Cardiac muscle cell (in vitro differentiated cells and primary cell): ENCODE measurements around the gene CBLC. TPM values are rescaled to one million over a fixed set of nuclear protein-coding genes. Genes with fewer than 3 reads are reported as not detected.
A peak's percentile ranks its signal among the peaks of the same experiment; 100 is the strongest.

Experiments used
- DNase-seq, 2 donors: peaks; one replicate each; pipeline versions ENCODE4 v3.0.0 to v3.0.0-alpha.2; 2010 to 2017; ENCODE audit warnings: low read depth in 1 of 2, low spot score in 1 of 2
- H3K27ac ChIP-seq: fragments of 200-600 bp; sonication (generic); 2 replicates; pipeline ENCODE4 v1.5.1; 2016
- H3K27me3 ChIP-seq: fragments of 200-600 bp; sonication (generic); 2 replicates; pipeline ENCODE4 v1.6.0; 2016; ENCODE audit warnings: control low read depth
- H3K36me3 ChIP-seq: fragments of 200-600 bp; sonication (generic); 2 replicates; pipeline ENCODE4 v1.5.1; 2016; ENCODE audit warnings: control low read depth
- H3K4me1 ChIP-seq: fragments of 200-600 bp; sonication (generic); 2 replicates; pipeline ENCODE4 v1.8.1; 2017; ENCODE audit warnings: low read depth, mild to moderate bottlenecking, mixed run types
- H3K4me3 ChIP-seq: fragments of 200-600 bp; sonication (generic); 2 replicates; pipeline ENCODE4 v1.5.1; 2016; ENCODE audit warnings: mild to moderate bottlenecking
- H3K9me3 ChIP-seq: fragments of 200-600 bp; sonication (generic); 2 replicates; pipeline ENCODE4 v1.5.1; 2017; ENCODE audit warnings: low read depth, mild to moderate bottlenecking, control low read depth
- CTCF ChIP-seq: IDR thresholded peaks from 2 replicates; pipeline ENCODE4 v1.5.1; 2012; ENCODE audit warnings: low read depth, mild to moderate bottlenecking, low read length
- polyA plus RNA-seq: library from polyadenylated mRNA; unstranded; fragments of >200 nt; fragmentation: Nextera tagmentation; extraction: Ambion mirVana; gene quantifications from 2 replicates; pipeline ENCODE4 v1.2.1, GENCODE V29; 2016
- total RNA-seq: library from RNA; depleted of rRNA; stranded (reverse); fragments of >200 nt; gene quantifications from 2 replicates; pipeline ENCODE4 v1.2.3, GENCODE V29; 2016

CBLC gene
- total and polyA plus RNA-seq, 2 experiments from 2014 or later: 0.11 TPM; not detected in 1

- Histone ChIP-seq H3K4me1 (no peaks in the 10 kb centered on the region), H3K36me3 (no peaks in the 10 kb centered on the region), H3K27ac (no peak overlapping the region), H3K4me3 (no peak overlapping the region), H3K27me3 (no peaks in the 10 kb centered on the region), H3K9me3 (no peaks in the 10 kb centered on the region)
- DNase-seq: no peak
- no peak for TF ChIP-seq CTCF
Observed at GRCh38 chr19:44738603-44739558, 38.8 kb upstream of the CBLC start.

- no peaks in the 10 kb centered on the region for H3K27me3 ChIP-seq
- no peaks in the 10 kb centered on the region for H3K9me3 ChIP-seq
- H3K36me3 ChIP-seq: no peaks in the 10 kb centered on the region
- H3K27ac ChIP-seq: no peak overlapping the region
- H3K4me3 ChIP-seq: no peak overlapping the region
- no peak for DNase-seq
- H3K4me1 ChIP-seq: no peaks in the 10 kb centered on the region
- TF ChIP-seq CTCF: no peak
Observed at GRCh38 chr19:44740351-44740824, 37.3 kb upstream of the CBLC start.

- Histone ChIP-seq H3K27ac (no peak overlapping the region), H3K4me3 (no peak overlapping the region), H3K4me1 (no peaks in the 10 kb centered on the region), H3K9me3 (no peaks in the 10 kb centered on the region), H3K27me3 (peaks cover 8% of the 10 kb centered on the region), H3K36me3 (no peaks in the 10 kb centered on the region)
- TF ChIP-seq CTCF: no peak
- DNase-seq: peak in 1 of 2 donors; percentile 49
Observed at GRCh38 chr19:44741258-44741731, 36.4 kb upstream of the CBLC start.

- H3K4me1 ChIP-seq: no peaks in the 10 kb centered on the region
- TF ChIP-seq CTCF: no peak
- H3K36me3 ChIP-seq: no peaks in the 10 kb centered on the region
- no peaks in the 10 kb centered on the region for H3K9me3 ChIP-seq
- H3K27me3 ChIP-seq: peaks cover 13% of the 10 kb centered on the region
- DNase-seq: peak in 1 of 2 donors; percentile 100
- no peak overlapping the region for H3K4me3 ChIP-seq
- H3K27ac ChIP-seq: no peak overlapping the region
Observed at GRCh38 chr19:44741841-44742329, 35.8 kb upstream of the CBLC start.

GRCh38 chr19:44742330-44743061, 35.2 kb upstream of the CBLC start:
- Histone ChIP-seq H3K9me3 (no peaks in the 10 kb centered on the region), H3K27me3 (peaks cover 15% of the 10 kb centered on the region), H3K4me1 (no peaks in the 10 kb centered on the region), H3K4me3 (no peak overlapping the region), H3K36me3 (no peaks in the 10 kb centered on the region), H3K27ac (no peak overlapping the region)
- peak in 1 of 2 donors; percentile 69 for DNase-seq
- no peak for TF ChIP-seq CTCF
